Transverse colon (tissue), 4 donors: ENCODE data around the gene CKS1B. TPM values are rescaled to one million over a fixed set of nuclear protein-coding genes. Genes with fewer than 3 reads are reported as not detected.
A peak's percentile ranks its signal among the peaks of the same experiment; 100 is the strongest.
"Not testable (repeated sequence)": the region's sequence is repeated elsewhere in the genome, so short reads cannot be mapped to it uniquely, and the experiment has no call there.

Experiments used
- DNase-seq: peaks from one replicate; pipeline ENCODE4 v3.0.0-alpha.2; 2019
- H3K27ac ChIP-seq, 4 donors: fragments of 200-600 bp; sonication (generic); 2 replicates each; pipeline ENCODE4 v1.5.1; 2016 to 2018; ENCODE audit warnings: inconsistent platforms in 4 of 4
- H3K27me3 ChIP-seq: fragments of 200-600 bp; sonication (generic); 2 replicates; pipeline ENCODE4 v1.5.1; 2017; ENCODE audit warnings: inconsistent platforms
- H3K36me3 ChIP-seq, 4 donors: fragments of 200-600 bp; sonication (generic); 2 replicates each; pipeline ENCODE4 v1.5.1; 2017 to 2019; ENCODE audit warnings: inconsistent platforms in 4 of 4
- H3K4me1 ChIP-seq, 4 donors: fragments of 200-600 bp; sonication (generic); 2 replicates each; pipeline ENCODE4 v1.5.1; 2017 to 2020; ENCODE audit warnings: inconsistent platforms in 4 of 4
- H3K4me3 ChIP-seq, 4 donors: fragments of 200-600 bp; sonication (generic); 1 replicate in 1 of 4; 2 replicates in 3 of 4; pipeline versions ENCODE4 v1.5.1 to v1.6.1; 2017 to 2019; ENCODE audit warnings: inconsistent platforms in 4 of 4
- H3K9me3 ChIP-seq, 2 donors: fragments of 200-600 bp; sonication (generic); 2 replicates each; pipeline ENCODE4 v1.5.1; 2017 to 2019; ENCODE audit warnings: inconsistent platforms in 2 of 2
- CTCF ChIP-seq, 5 experiments: fragments of 200-600 bp in 3 of 5; fragments of 450-650 bp in 2 of 5; sonication (generic) in 3 of 5; IDR thresholded peaks; 1 replicate in 2 of 5; 2 replicates in 3 of 5; pipeline ENCODE4 v1.5.1; 2016 to 2017; ENCODE audit warnings: antibody characterized with exemption in 5 of 5, inconsistent platforms in 3 of 5, mild to moderate bottlenecking in 2 of 5, moderate library complexity in 1 of 5
- EP300 ChIP-seq: sonication (generic); formaldehyde crosslinking; IDR thresholded peaks from one replicate; pipeline ENCODE4 v1.6.1; 2017; ENCODE audit warnings: antibody characterized with exemption, low read depth
- POLR2A ChIP-seq: fragments of 450-650 bp; IDR thresholded peaks from one replicate; pipeline ENCODE4 v1.6.1; 2016; ENCODE audit warnings: antibody characterized with exemption, mild to moderate bottlenecking, moderate library complexity
- POLR2AphosphoS5 ChIP-seq, 3 donors: sonication (generic); formaldehyde crosslinking; IDR thresholded peaks; one replicate each; pipeline ENCODE4 v1.6.1; 2016; ENCODE audit warnings: antibody characterized with exemption in 3 of 3
- WGBS, 2 donors: methylation state at CpG; one replicate each; pipeline ENCODE4 v1.1.5; 2018; ENCODE audit warnings: low coverage in 1 of 2; 5-methylcytosine and 5-hydroxymethylcytosine counted together
- in situ Hi-C, 4 donors: fragments of 200-750 bp; cut with MboI; loops; one replicate each; pipeline versions ENCODE4 v1.15.0 to v1.15.1; 2017; ENCODE audit warnings: low sequenced_read_pairs in 3 of 4, low pct_ligation_motif_present in 1 of 4, low pct_unique_long_range_greater_than_20kb in 1 of 4
- intact Hi-C: fragments of 100-400 bp; cut with DNase I; formaldehyde crosslinking; loops from one replicate; pipeline ENCODE4 v1.15.1; 2023; ENCODE audit warnings: low total_unique reads
- total RNA-seq, 4 donors: library from RNA; depleted of rRNA; stranded (reverse); fragments of >200 nt; gene quantifications; one replicate each; pipeline ENCODE4 v1.1.0, GENCODE V29; 2016

CKS1B gene
- total RNA-seq, 4 donors from 2014 or later: 28.9 to 41.4 (median 35.2) TPM; not detected in 1

GRCh38 chr1:154993572-154994268 lies 19.2 kb downstream of the CKS1B start, which contains the start of gene LENEP:
TSS of gene LENEP (plus strand) at chr1:154993586. CDS start at chr1:154993608, 22 bp downstream.
- Histone ChIP-seq H3K27me3 (no peaks in the 10 kb centered on the region), H3K4me1 (peaks cover under 1 to 14% (median 6%) of the 10 kb centered on the region in 4 donors), H3K4me3 (no peak within 1 kb of the TSS), H3K36me3 (no peaks in the 10 kb centered on the region), H3K9me3 (no peaks in the 10 kb centered on the region), H3K27ac (no peak within 1 kb of the TSS)
- DNase-seq: no peak
- intact Hi-C loops: no loop called here
- in situ Hi-C loops: no loop called here
- TF ChIP-seq CTCF (IDR thresholded peaks at IDR 0.05) (no peak), EP300 (no peak)
- 74% methylated on average over 8 of the region's 8 CpGs; no CpG with 5 or more reads in 1 of the 2 donors for WGBS, 2 donors

- DNase-seq: no peak
- no peaks in the 10 kb centered on the region for H3K27me3 ChIP-seq
- H3K9me3 ChIP-seq: no peaks in the 10 kb centered on the region
- WGBS, 2 donors: 40 to 65% methylated on average over 1 of the region's 1 CpG
- no peak overlapping the region for H3K4me3 ChIP-seq
- no peaks in the 10 kb centered on the region for H3K36me3 ChIP-seq
- in situ Hi-C loops (no loop called here), intact Hi-C loops (no loop called here)
- H3K4me1 ChIP-seq: peaks cover 5 to 16% (median 9%) of the 10 kb centered on the region in 4 donors
- no peak overlapping the region for H3K27ac ChIP-seq
- no peak for TF ChIP-seq POLR2AphosphoS5 (IDR thresholded peaks at IDR 0.05)
- no peak for TF ChIP-seq EP300
- TF ChIP-seq POLR2A: no peak
- TF ChIP-seq CTCF (IDR thresholded peaks at IDR 0.05): no peak
These were observed 19.7 kb downstream of the CKS1B start for GRCh38 chr1:154994269-154994587.

- Histone ChIP-seq H3K4me1 (peaks cover 6 to 16% (median 12%) of the 10 kb centered on the region in 4 donors), H3K4me3 (no peak overlapping the region), H3K27me3 (no peaks in the 10 kb centered on the region), H3K9me3 (no peaks in the 10 kb centered on the region), H3K27ac (no peak overlapping the region), H3K36me3 (no peaks in the 10 kb centered on the region)
- intact Hi-C loops: no loop called here
- WGBS, 2 donors: 56% methylated on average over 3 of the region's 3 CpGs; no CpG with 5 or more reads in 1 of the 2 donors
- in situ Hi-C loops: no loop called here
- DNase-seq: no peak
- TF ChIP-seq CTCF (IDR thresholded peaks at IDR 0.05) (no peak), POLR2AphosphoS5 (IDR thresholded peaks at IDR 0.05) (no peak), EP300 (no peak), POLR2A (no peak)
These were observed 20.1 kb downstream of the CKS1B start for GRCh38 chr1:154994591-154994990.

GRCh38 chr1:154995301-154995983 lies 21.0 kb downstream of the CKS1B start:
- 0 to 58% methylated on average over 3 to 13 of the region's 13 CpGs for WGBS, 2 donors
- H3K36me3 ChIP-seq, in situ Hi-C loops, H3K27me3 ChIP-seq, intact Hi-C loops, H3K9me3 ChIP-seq, H3K4me3 ChIP-seq: not testable (repeated sequence)
- Histone ChIP-seq H3K4me1 (peaks cover 13 to 23% (median 19%) of the 10 kb centered on the region in 4 donors), H3K27ac (peak overlapping the region in 1 of 4 donors; percentile 3)
- DNase-seq: peak; percentile 73
- TF ChIP-seq CTCF (IDR thresholded peaks at IDR 0.05): peak; percentile 10 to 48 (median 39)
